Measurements from ENCODE around the gene TSGA10IP.

DNA sequence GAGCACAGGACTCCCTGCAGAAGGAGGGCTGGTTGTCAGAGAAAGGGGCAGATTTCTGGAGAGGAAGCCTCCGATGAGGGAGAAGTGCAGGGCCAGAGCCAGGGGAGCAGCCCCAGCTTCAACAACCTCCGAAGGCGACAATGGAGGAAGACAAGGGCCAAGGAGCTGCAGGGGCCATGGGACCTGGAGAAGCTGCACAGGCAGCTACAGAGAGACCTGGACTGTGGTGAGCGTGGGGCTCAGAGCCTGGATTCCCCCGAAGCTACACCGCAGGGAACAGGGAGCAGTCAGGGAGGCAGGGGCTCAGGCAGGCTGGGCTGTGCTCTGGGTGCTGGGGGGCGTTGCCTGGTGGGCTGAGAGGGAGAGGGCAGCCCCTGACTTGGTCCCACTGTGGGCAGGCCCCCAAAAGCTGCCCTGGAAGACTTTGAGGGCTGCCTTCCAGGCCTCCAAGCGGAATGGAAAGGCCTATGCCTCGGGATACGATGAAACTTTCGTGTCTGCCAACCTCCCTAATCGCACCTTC is 2.4 kb downstream of the TSGA10IP start:
- no peak for TF ChIP-seq ESRRA (CRISPR knock-in tag; IDR thresholded peaks at IDR 0.05; ENCODE audit: borderline replicate concordance)
- TF ChIP-seq, protein P1, sequence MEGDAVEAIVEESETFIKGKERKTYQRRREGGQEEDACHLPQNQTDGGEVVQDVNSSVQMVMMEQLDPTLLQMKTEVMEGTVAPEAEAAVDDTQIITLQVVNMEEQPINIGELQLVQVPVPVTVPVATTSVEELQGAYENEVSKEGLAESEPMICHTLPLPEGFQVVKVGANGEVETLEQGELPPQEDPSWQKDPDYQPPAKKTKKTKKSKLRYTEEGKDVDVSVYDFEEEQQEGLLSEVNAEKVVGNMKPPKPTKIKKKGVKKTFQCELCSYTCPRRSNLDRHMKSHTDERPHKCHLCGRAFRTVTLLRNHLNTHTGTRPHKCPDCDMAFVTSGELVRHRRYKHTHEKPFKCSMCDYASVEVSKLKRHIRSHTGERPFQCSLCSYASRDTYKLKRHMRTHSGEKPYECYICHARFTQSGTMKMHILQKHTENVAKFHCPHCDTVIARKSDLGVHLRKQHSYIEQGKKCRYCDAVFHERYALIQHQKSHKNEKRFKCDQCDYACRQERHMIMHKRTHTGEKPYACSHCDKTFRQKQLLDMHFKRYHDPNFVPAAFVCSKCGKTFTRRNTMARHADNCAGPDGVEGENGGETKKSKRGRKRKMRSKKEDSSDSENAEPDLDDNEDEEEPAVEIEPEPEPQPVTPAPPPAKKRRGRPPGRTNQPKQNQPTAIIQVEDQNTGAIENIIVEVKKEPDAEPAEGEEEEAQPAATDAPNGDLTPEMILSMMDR (IDR thresholded peaks at IDR 0.05): no peak
- TF ChIP-seq TEAD4 (CRISPR knock-in tag; IDR thresholded peaks at IDR 0.05): no peak
- TF ChIP-seq, protein P2, sequence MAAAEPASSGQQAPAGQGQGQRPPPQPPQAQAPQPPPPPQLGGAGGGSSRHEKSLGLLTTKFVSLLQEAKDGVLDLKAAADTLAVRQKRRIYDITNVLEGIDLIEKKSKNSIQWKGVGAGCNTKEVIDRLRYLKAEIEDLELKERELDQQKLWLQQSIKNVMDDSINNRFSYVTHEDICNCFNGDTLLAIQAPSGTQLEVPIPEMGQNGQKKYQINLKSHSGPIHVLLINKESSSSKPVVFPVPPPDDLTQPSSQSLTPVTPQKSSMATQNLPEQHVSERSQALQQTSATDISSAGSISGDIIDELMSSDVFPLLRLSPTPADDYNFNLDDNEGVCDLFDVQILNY (CRISPR knock-in tag; IDR thresholded peaks at IDR 0.05): no peak
- TF ChIP-seq, protein P3, sequence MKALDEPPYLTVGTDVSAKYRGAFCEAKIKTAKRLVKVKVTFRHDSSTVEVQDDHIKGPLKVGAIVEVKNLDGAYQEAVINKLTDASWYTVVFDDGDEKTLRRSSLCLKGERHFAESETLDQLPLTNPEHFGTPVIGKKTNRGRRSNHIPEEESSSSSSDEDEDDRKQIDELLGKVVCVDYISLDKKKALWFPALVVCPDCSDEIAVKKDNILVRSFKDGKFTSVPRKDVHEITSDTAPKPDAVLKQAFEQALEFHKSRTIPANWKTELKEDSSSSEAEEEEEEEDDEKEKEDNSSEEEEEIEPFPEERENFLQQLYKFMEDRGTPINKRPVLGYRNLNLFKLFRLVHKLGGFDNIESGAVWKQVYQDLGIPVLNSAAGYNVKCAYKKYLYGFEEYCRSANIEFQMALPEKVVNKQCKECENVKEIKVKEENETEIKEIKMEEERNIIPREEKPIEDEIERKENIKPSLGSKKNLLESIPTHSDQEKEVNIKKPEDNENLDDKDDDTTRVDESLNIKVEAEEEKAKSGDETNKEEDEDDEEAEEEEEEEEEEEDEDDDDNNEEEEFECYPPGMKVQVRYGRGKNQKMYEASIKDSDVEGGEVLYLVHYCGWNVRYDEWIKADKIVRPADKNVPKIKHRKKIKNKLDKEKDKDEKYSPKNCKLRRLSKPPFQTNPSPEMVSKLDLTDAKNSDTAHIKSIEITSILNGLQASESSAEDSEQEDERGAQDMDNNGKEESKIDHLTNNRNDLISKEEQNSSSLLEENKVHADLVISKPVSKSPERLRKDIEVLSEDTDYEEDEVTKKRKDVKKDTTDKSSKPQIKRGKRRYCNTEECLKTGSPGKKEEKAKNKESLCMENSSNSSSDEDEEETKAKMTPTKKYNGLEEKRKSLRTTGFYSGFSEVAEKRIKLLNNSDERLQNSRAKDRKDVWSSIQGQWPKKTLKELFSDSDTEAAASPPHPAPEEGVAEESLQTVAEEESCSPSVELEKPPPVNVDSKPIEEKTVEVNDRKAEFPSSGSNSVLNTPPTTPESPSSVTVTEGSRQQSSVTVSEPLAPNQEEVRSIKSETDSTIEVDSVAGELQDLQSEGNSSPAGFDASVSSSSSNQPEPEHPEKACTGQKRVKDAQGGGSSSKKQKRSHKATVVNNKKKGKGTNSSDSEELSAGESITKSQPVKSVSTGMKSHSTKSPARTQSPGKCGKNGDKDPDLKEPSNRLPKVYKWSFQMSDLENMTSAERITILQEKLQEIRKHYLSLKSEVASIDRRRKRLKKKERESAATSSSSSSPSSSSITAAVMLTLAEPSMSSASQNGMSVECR (CRISPR knock-in tag; IDR thresholded peaks at IDR 0.05; ENCODE audit: borderline replicate concordance): no peak
- no peak for TF ChIP-seq SP1 (CRISPR knock-in tag; conservative IDR thresholded peaks at IDR 0.05)
- TF ChIP-seq, protein P4, sequence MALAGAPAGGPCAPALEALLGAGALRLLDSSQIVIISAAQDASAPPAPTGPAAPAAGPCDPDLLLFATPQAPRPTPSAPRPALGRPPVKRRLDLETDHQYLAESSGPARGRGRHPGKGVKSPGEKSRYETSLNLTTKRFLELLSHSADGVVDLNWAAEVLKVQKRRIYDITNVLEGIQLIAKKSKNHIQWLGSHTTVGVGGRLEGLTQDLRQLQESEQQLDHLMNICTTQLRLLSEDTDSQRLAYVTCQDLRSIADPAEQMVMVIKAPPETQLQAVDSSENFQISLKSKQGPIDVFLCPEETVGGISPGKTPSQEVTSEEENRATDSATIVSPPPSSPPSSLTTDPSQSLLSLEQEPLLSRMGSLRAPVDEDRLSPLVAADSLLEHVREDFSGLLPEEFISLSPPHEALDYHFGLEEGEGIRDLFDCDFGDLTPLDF (CRISPR knock-in tag; IDR thresholded peaks at IDR 0.05): no peak
